ENCODE data around the gene GJB6.

DNA sequence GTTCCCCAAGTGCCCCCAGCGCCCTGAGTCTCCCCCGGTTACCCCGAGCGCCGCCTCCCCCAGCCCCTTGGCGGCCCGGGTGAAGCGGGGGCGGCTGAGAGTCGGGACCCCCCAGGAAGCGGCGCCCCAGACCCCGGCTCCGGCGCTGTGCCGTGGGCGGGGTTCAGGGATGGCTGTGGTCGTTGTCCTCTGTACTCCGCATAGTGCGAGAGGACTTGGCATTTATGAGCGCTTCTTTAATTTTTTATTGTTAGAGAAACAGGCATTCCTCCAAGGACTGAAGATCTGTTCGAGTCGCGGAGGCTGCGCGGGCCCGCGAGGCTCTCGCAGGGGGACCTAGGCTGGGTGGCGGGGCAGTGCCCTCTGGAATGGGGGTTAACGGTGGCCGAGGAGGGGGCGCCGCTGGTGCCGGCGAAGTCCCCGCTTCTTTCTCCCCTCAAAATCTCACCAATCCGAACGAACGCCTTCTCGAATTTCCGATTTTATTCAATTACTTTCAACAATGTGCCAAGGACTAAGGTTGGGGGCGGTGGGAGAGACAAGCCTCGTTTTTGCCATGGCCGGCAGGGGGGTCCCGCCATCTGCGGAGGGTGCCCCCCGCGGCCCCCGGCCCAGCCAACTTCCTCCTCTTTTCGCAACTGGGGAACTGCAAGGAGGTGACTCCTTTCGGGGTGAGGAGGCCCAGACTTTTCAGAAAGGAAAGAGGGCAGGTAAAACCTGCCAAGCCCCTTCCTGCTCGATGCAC, 38.8 kb downstream of the GJB6 start:
- no peak for TF ChIP-seq POLR2A (IDR thresholded peaks at IDR 0.05)
- TF ChIP-seq, protein P1, sequence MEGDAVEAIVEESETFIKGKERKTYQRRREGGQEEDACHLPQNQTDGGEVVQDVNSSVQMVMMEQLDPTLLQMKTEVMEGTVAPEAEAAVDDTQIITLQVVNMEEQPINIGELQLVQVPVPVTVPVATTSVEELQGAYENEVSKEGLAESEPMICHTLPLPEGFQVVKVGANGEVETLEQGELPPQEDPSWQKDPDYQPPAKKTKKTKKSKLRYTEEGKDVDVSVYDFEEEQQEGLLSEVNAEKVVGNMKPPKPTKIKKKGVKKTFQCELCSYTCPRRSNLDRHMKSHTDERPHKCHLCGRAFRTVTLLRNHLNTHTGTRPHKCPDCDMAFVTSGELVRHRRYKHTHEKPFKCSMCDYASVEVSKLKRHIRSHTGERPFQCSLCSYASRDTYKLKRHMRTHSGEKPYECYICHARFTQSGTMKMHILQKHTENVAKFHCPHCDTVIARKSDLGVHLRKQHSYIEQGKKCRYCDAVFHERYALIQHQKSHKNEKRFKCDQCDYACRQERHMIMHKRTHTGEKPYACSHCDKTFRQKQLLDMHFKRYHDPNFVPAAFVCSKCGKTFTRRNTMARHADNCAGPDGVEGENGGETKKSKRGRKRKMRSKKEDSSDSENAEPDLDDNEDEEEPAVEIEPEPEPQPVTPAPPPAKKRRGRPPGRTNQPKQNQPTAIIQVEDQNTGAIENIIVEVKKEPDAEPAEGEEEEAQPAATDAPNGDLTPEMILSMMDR (IDR thresholded peaks at IDR 0.05), result no peak
- no peak for TF ChIP-seq POLR2AphosphoS5 (IDR thresholded peaks at IDR 0.05; ENCODE audit: insufficient read depth in 1 of 2, low read depth in 1 of 2)

Data from vagina (tissue), 2 donors.